ENCODE measurements around the gene PLA2G4C. TPM values are rescaled to one million over a fixed set of nuclear protein-coding genes. Genes with fewer than 3 reads are reported as not detected.

The PLA2G4C gene
- total RNA-seq, 6 donors from 2014 or later = 7.3 to 39.8 (median 14.2) TPM

- 72 to 91% methylated on average over 5 of the region's 5 CpGs for WGBS, 2 donors
- H3K36me3 ChIP-seq = peaks cover 0 to 33% (median 2%) of the 10 kb centered on the region in 4 donors
- no peaks in the 10 kb centered on the region for H3K9me3 ChIP-seq
- no peaks in the 10 kb centered on the region for H3K4me1 ChIP-seq
- H3K27ac ChIP-seq = no peak overlapping the region
- DNase-seq = no peak
- ATAC-seq (ENCODE audit: low FRiP score in 2 of 2) = no peak
- no peak overlapping the region for H3K4me3 ChIP-seq
- no peak for TF ChIP-seq POLR2A (IDR thresholded peaks at IDR 0.05)
- no peak for TF ChIP-seq CTCF (IDR thresholded peaks at IDR 0.05)
- TF ChIP-seq POLR2AphosphoS5 (IDR thresholded peaks at IDR 0.05) = no peak
- H3K27me3 ChIP-seq = no peaks in the 10 kb centered on the region
Measured at GRCh38 chr19:48053076-48053475, 57.5 kb downstream of the PLA2G4C start.

GRCh38 chr19:48051335-48052033 is 59.1 kb downstream of the PLA2G4C start:
- peaks cover 0 to 39% (median 2%) of the 10 kb centered on the region in 4 donors for H3K36me3 ChIP-seq
- no peak for TF ChIP-seq CTCF (IDR thresholded peaks at IDR 0.05)
- no peak for TF ChIP-seq EP300 (IDR thresholded peaks at IDR 0.05)
- TF ChIP-seq POLR2A (IDR thresholded peaks at IDR 0.05) = no peak
- TF ChIP-seq POLR2AphosphoS5 (IDR thresholded peaks at IDR 0.05) = no peak
- H3K9me3 ChIP-seq = no peaks in the 10 kb centered on the region
- WGBS, 2 donors = 78 to 82% methylated on average over 10 of the region's 10 CpGs
- DNase-seq (no peak), ATAC-seq (ENCODE audit: low FRiP score in 2 of 2) (no peak)
- H3K27ac ChIP-seq = no peak overlapping the region
- H3K4me1 ChIP-seq = no peaks in the 10 kb centered on the region
- H3K27me3 ChIP-seq = no peaks in the 10 kb centered on the region
- H3K4me3 ChIP-seq = no peak overlapping the region

GRCh38 chr19:48044561-48044960 is 66.1 kb downstream of the PLA2G4C start:
- Histone ChIP-seq H3K9me3 (no peaks in the 10 kb centered on the region), H3K4me3 (no peak overlapping the region), H3K4me1 (no peaks in the 10 kb centered on the region), H3K27ac (no peak overlapping the region), H3K36me3 (peaks cover 0 to 19% (median 0%) of the 10 kb centered on the region in 4 donors), H3K27me3 (no peaks in the 10 kb centered on the region)
- ATAC-seq (ENCODE audit: low FRiP score in 2 of 2) = no peak
- 84 to 90% methylated on average over 5 of the region's 5 CpGs for WGBS, 2 donors
- no peak for DNase-seq
- TF ChIP-seq POLR2AphosphoS5 (IDR thresholded peaks at IDR 0.05) (no peak), EP300 (IDR thresholded peaks at IDR 0.05) (no peak), CTCF (IDR thresholded peaks at IDR 0.05) (no peak), POLR2A (IDR thresholded peaks at IDR 0.05) (no peak)

GRCh38 chr19:48043675-48044258 is 66.8 kb downstream of the PLA2G4C start, which contains the start of gene CABP5:
CABP5 (minus strand) TSS chr19:48044079; CDS start chr19:48043922, 157 bp downstream.
- no peak within 1 kb of the TSS for H3K4me3 ChIP-seq
- no peak within 1 kb of the TSS for H3K27ac ChIP-seq
- DNase-seq (no peak), ATAC-seq (ENCODE audit: low FRiP score in 2 of 2) (no peak)
- H3K27me3 ChIP-seq = no peaks in the 10 kb centered on the region
- H3K9me3 ChIP-seq = no peaks in the 10 kb centered on the region
- H3K36me3 ChIP-seq = peaks cover 0 to 13% (median 0%) of the 10 kb centered on the region in 4 donors
- WGBS, 2 donors = 61 to 85% methylated on average over 8 to 10 of the region's 10 CpGs
- TF ChIP-seq CTCF (IDR thresholded peaks at IDR 0.05) = no peak
- no peak for TF ChIP-seq EP300 (IDR thresholded peaks at IDR 0.05)
- no peak for TF ChIP-seq POLR2AphosphoS5 (IDR thresholded peaks at IDR 0.05)
- TF ChIP-seq POLR2A (IDR thresholded peaks at IDR 0.05) = no peak
- no peaks in the 10 kb centered on the region for H3K4me1 ChIP-seq

All from upper lobe of left lung (tissue), 6 donors.